Gastrocnemius medialis (tissue), 4 donors: ENCODE results near the gene SPRED2. TPM values are rescaled to one million over a fixed set of nuclear protein-coding genes. Genes with fewer than 3 reads are reported as not detected.

ENCODE experiments used
- ATAC-seq, 2 donors: fragments of 150-250 bp; one replicate each; pipeline ENCODE4 v1.9.1; 2016
- DNase-seq, 2 donors: peaks; one replicate each; pipeline ENCODE4 v3.0.0-alpha.2; 2019
- H3K27ac ChIP-seq, 4 donors: fragments of 200-600 bp; sonication (generic); 1 replicate in 1 of 4; 2 replicates in 3 of 4; pipeline ENCODE4 v1.5.1; 2016 to 2018; ENCODE audit warnings: mild to moderate bottlenecking in 2 of 4, moderate library complexity in 1 of 4
- H3K27me3 ChIP-seq, 3 donors: fragments of 200-600 bp; sonication (generic) in 2 of 3; 1 replicate in 1 of 3; 2 replicates in 2 of 3; pipeline versions ENCODE4 v1.5.1 to v1.6.0; 2016 to 2019; ENCODE audit warnings: mild to moderate bottlenecking in 1 of 3, moderate library complexity in 1 of 3
- H3K36me3 ChIP-seq, 2 donors: fragments of 200-600 bp; sonication (generic) in 1 of 2; one replicate each; pipeline ENCODE4 v1.5.1; 2017 to 2018
- H3K4me1 ChIP-seq, 2 donors: fragments of 200-600 bp; sonication (generic) in 1 of 2; one replicate each; pipeline ENCODE4 v1.5.1; 2016 to 2017; ENCODE audit warnings: mild to moderate bottlenecking in 2 of 2
- H3K4me3 ChIP-seq, 4 donors: fragments of 200-600 bp; sonication (generic) in 3 of 4; 1 replicate in 1 of 4; 2 replicates in 3 of 4; pipeline ENCODE4 v1.5.1; 2016 to 2019; ENCODE audit warnings: mild to moderate bottlenecking in 2 of 4
- H3K9me3 ChIP-seq, 3 donors: fragments of 200-600 bp; sonication (generic) in 2 of 3; 1 replicate in 1 of 3; 2 replicates in 2 of 3; pipeline ENCODE4 v1.5.1; 2016 to 2019
- CTCF ChIP-seq, 5 experiments: fragments of 450-650 bp in 3 of 5; fragments of 200-600 bp in 2 of 5; sonication (generic) in 2 of 5; IDR thresholded peaks in 4 of 5; conservative IDR thresholded peaks in 1 of 5; 1 replicate in 4 of 5; 2 replicates in 1 of 5; pipeline ENCODE4 v1.5.1; 2016 to 2019; ENCODE audit warnings: antibody characterized with exemption in 5 of 5, mild to moderate bottlenecking in 3 of 5, moderate library complexity in 3 of 5
- POLR2A ChIP-seq, 2 donors: fragments of 450-650 bp; IDR thresholded peaks; one replicate each; pipeline ENCODE4 v1.6.1; 2017; ENCODE audit warnings: antibody characterized with exemption in 2 of 2, mild to moderate bottlenecking in 2 of 2, moderate library complexity in 2 of 2
- in situ Hi-C, 4 donors: fragments of 200-750 bp; cut with MboI; loops; one replicate each; pipeline versions ENCODE4 v1.15.0 to v1.8.0; 2017; ENCODE audit warnings: low sequenced_read_pairs in 4 of 4
- intact Hi-C: fragments of 100-400 bp; cut with DNase I; formaldehyde crosslinking; loops from one replicate; pipeline ENCODE4 v1.15.1; 2023; ENCODE audit warnings: low total_unique reads
- total RNA-seq, 4 donors: library from RNA; depleted of rRNA; stranded (reverse); fragments of >200 nt; gene quantifications; one replicate each; pipeline versions ENCODE4 v1.1.0 to v1.2.3, GENCODE V29; 2016

SPRED2 gene
- total RNA-seq, 4 donors from 2014 or later = 4.1 to 12.5 (median 7.4) TPM

GRCh38 chr2:65392609-65393008 is 39.8 kb downstream of the SPRED2 start:
- no peak overlapping the region for H3K27ac ChIP-seq
- no peak for ATAC-seq

DNA sequence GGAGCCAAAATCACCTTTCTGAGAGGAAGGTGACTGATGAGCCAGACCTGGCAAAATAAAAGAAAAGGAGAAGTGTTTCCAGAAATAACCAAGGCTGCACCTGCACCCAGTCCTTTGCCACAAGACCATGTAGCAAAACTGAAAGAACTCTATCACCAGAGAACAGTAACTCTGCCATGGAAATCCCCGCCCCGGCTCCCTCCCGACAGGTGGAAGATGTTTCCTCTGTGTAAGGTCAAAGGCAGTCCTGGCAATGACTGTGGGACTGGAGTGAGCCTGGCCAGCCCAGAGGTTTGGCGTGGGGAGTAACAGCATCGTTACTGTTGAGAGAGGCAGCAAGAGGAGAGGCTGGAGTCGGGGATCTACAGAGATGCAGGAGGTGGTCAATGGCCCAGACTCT is 42.3 kb downstream of the SPRED2 start:
- ATAC-seq (no peak), DNase-seq (no peak)
- Histone ChIP-seq H3K4me1 (peaks cover 15 to 17% of the 10 kb centered on the region in 2 donors), H3K27me3 (no peaks in the 10 kb centered on the region), H3K36me3 (no peaks in the 10 kb centered on the region), H3K27ac (no peak overlapping the region), H3K9me3 (no peaks in the 10 kb centered on the region), H3K4me3 (no peak overlapping the region)
- in situ Hi-C loops = no loop called here
- no peak for TF ChIP-seq CTCF (IDR thresholded peaks at IDR 0.05 in 4 of 5, conservative IDR thresholded peaks at IDR 0.05 in 1 of 5)
- TF ChIP-seq POLR2A (IDR thresholded peaks at IDR 0.05) = no peak
- intact Hi-C loops = no loop called here

More at GRCh38 chr2:65392609-65393008, 39.8 kb downstream of the SPRED2 start:
- Histone ChIP-seq H3K27me3 (no peaks in the 10 kb centered on the region), H3K4me3 (no peak overlapping the region), H3K36me3 (no peaks in the 10 kb centered on the region), H3K4me1 (peaks cover 10 to 18% of the 10 kb centered on the region in 2 donors), H3K9me3 (no peaks in the 10 kb centered on the region)
- no peak for DNase-seq
- in situ Hi-C loops = no loop called here
- TF ChIP-seq CTCF (IDR thresholded peaks at IDR 0.05 in 4 of 5, conservative IDR thresholded peaks at IDR 0.05 in 1 of 5) = no peak
- TF ChIP-seq POLR2A (IDR thresholded peaks at IDR 0.05) = no peak
- intact Hi-C loops = no loop called here

DNA sequence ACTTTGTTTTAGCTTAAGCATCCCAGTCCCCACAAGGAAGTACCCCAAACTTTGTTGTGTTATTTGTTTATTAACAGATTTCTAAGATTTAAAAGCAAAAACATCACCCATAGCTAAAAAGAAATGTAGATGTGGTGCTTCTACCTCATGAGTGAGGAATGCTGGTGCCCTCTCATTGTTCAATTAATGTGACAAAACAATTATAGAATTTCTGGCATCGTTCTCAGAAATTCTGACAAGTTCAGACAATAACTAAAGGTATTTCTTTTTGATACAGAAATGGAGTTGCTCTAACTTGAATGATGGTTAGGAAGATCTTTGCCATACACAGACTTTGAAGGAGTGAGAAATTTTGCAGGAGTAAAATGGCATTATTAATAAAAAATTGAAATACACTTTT is 42.9 kb downstream of the SPRED2 start:
- Histone ChIP-seq H3K27ac (no peak overlapping the region), H3K4me1 (peaks cover 19 to 22% of the 10 kb centered on the region in 2 donors), H3K27me3 (no peaks in the 10 kb centered on the region), H3K9me3 (no peaks in the 10 kb centered on the region), H3K4me3 (no peak overlapping the region), H3K36me3 (no peaks in the 10 kb centered on the region)
- intact Hi-C loops (no loop called here), in situ Hi-C loops (no loop called here)
- TF ChIP-seq CTCF (IDR thresholded peaks at IDR 0.05 in 4 of 5, conservative IDR thresholded peaks at IDR 0.05 in 1 of 5) (no peak), POLR2A (IDR thresholded peaks at IDR 0.05) (no peak)
- DNase-seq (no peak), ATAC-seq (no peak)

GRCh38 chr2:65388596-65389390 is 43.6 kb downstream of the SPRED2 start:
- no peaks in the 10 kb centered on the region for H3K36me3 ChIP-seq
- no peak overlapping the region for H3K27ac ChIP-seq
- H3K4me3 ChIP-seq = no peak overlapping the region
- no peak for ATAC-seq
- in situ Hi-C loops (no loop called here), intact Hi-C loops (no loop called here)
- H3K27me3 ChIP-seq = no peaks in the 10 kb centered on the region
- H3K9me3 ChIP-seq = no peaks in the 10 kb centered on the region
- no peak for DNase-seq
- peaks cover 26 to 29% of the 10 kb centered on the region in 2 donors for H3K4me1 ChIP-seq
- TF ChIP-seq POLR2A (IDR thresholded peaks at IDR 0.05) = no peak
- no peak for TF ChIP-seq CTCF (IDR thresholded peaks at IDR 0.05 in 4 of 5, conservative IDR thresholded peaks at IDR 0.05 in 1 of 5)
